OCI-M2 (cell line): ENCODE measurements around the gene ORC2.
"Not testable (repeated sequence)": the region's sequence is repeated elsewhere in the genome, so short reads cannot be mapped to it uniquely, and the experiment has no call there.

ENCODE experiments used
- DNase-seq: peaks from one replicate; lab custom pipeline; 2025; ENCODE audit not compliant: unreplicated experiment; lab: John Stamatoyannopoulos, UW

ORC2 gene

GRCh38 chr2:200939832-200940231 lies 23.6 kb downstream of the ORC2 start:
- DNase-seq: no peak

DNA sequence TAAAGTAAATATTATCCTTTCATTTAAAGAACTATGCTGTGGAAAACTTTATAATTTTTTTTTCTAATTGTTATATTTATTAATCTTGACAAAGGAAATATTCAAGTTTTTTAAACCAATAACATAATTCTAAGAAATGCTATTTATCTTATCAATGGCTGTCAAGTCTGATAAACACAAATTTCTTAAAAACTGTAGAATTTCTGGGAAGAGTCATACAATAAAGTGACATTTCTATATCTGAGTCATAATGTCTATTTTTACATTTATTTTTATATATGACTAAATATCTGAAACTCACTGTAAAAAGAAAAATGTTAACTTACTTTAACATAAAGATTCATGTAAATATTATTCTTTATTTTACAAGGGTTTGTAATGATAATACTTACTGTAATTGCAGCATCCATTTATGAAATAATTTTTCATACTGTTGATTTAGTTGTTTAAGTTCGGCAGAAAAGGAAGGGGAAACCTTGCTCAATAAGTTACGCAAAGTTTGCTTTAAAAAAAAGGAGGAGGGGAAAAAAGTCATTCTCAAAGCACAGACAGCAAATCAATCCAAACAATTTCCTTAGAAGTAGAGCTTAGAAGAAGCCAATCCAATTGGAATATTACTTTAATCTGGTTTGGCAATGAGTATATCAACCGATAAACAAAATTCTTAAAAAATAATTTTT lies 32.4 kb downstream of the ORC2 start:
- no peak for DNase-seq

- no peak for DNase-seq
Measured at GRCh38 chr2:200929334-200930249, 33.9 kb downstream of the ORC2 start.

GRCh38 chr2:200922439-200922838 lies 41.0 kb downstream of the ORC2 start:
- DNase-seq: no peak

DNA sequence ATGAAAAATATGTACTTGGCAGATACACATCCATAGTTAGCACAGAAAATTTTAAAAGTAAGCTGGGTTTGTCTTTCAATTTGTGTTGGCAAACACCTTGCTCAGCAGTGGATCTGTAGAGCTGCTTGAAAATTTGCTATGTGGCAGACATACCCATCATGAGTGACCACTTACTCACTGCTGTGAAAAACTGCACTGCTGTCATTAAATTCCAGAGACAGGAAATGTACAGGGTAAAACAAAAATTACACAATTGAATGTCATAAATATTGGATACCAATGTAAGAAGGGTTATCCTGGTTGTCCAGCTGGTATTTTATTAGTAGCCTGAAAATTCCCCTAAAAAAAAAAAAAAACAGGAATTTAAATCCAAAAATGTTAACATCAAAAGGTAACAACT lies 49.8 kb downstream of the ORC2 start:
- DNase-seq: no peak

DNA sequence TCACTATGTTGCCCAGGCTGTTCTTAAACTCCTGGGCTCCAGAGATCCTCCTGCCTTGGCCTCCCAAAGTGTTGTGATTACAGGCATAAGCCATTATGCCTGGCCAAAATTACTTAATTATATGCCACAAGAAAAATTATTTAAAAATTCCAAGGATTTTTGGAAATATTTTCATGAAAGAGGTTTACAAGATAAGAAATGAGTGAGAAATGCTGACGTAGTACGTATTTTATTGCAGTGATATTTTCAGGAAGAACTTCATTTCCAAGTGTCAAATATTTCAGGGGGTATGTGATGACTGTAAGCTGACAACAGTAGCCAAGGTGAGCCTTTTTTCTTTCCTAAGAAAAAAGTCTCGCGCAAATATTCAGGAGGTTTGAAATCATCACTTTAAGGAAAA lies 53.5 kb downstream of the ORC2 start:
- DNase-seq: no peak

- DNase-seq: peak; percentile 5
Measured at GRCh38 chr2:200905618-200906296, 57.7 kb downstream of the ORC2 start.

- DNase-seq: peak; percentile 6
Measured at GRCh38 chr2:200901459-200902072, 61.9 kb downstream of the ORC2 start.

- DNase-seq: no peak
Measured at GRCh38 chr2:200899482-200899881, 64.0 kb downstream of the ORC2 start.

GRCh38 chr2:200888704-200889625 lies 74.5 kb downstream of the ORC2 start, which contains the start of the genes NIF3L1 and PPIL3:
Gene NIF3L1, plus strand, starts transcription at chr2:200889371. Its CDS starts 2,573 bp downstream, at chr2:200891944.
Gene PPIL3, minus strand, starts transcription at chr2:200889077. Its CDS starts 1,462 bp downstream, at chr2:200887615.
- DNase-seq: peak; percentile 85

DNA sequence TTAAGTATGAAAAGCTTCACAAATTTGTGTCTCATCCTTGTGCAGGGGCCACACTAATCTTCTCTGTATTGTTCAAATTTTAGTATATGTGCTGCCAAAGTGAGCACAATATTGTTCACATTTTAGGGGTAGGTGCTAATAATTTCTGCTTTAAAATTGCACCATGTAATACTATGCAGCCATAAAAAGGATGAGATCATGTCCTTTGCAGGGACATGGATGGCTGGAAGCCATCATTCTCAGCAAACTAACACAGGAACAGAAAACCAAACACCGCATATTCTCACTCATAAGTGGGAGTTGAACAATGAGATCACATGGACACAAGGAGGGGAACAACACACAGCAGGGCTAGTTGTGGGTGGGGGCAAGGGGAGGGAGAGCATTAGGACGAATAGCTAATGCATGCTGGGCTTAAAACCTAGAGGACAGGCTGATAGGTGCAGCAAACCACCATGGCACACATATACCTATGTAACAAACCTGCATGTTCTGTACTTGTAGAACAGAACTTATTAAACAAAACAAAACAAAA lies 81.7 kb downstream of the ORC2 start:
- DNase-seq: not testable (repeated sequence)

DNA sequence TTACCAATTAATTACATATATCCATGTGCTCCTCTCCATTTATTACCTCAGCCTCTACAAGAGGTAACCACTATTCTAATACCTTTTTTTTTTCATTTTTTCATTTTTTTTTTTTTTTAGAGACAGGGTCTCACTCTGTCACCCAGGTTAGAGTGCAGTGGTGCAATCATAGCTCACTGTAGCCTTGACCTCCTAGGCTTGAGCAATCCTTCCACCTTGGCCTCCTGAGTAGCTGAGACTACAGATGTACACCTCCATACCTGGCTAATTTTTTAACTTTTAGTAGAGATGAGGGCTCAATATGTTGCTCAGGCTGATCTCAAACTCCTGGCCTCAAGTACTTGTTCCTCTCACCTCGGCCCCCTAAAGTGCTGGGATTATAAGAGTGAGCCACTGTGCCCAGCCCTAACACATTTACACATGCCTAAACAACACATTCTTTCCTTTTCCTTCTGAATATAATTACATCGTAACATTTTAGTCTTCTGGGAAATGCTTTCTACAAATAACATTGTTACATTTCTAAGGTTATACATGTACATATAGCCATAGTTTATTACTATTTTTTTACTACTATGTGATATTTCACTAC lies 85.1 kb downstream of the ORC2 start:
- DNase-seq: no peak

- no peak for DNase-seq
Measured at GRCh38 chr2:200877443-200877842, 86.0 kb downstream of the ORC2 start.

GRCh38 chr2:200873560-200873959 lies 89.9 kb downstream of the ORC2 start:
- DNase-seq: no peak

- no peak for DNase-seq
Measured at GRCh38 chr2:200871151-200871550, 92.3 kb downstream of the ORC2 start.

GRCh38 chr2:200869014-200869413 lies 94.4 kb downstream of the ORC2 start:
- DNase-seq: no peak

GRCh38 chr2:200864176-200865034 lies 99.1 kb downstream of the ORC2 start, which contains the start of gene CLK1:
Gene CLK1, minus strand, starts transcription at chr2:200864658. Its CDS starts 2,796 bp downstream, at chr2:200861862.
- DNase-seq: peak; percentile 22

DNA sequence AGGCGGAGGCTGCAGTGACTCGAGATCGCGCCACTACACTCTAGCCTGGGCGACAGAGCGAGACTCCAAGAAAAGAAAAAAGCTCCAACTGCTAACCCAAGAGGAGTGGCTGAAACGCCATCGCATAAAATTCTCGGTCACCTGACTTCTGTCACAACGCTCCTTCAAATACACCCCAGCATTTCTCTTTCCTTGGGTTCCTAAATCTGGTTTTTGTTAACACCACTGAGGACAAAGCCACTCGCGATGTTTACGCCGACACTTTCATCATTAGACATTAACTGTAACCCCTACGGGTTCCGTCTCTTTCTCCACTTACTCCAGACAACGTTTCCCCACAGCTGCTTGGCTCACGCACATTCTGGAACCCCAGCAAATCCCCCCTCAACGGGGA lies 99.7 kb downstream of the ORC2 start:
- DNase-seq: no peak
